ENCODE measurements around the gene PPFIBP1. TPM values are rescaled to one million over a fixed set of nuclear protein-coding genes. Genes with fewer than 3 reads are reported as not detected.

Gene PPFIBP1
- total and polyA plus RNA-seq, 2 of the 4 experiments (the other 2 are of a cell fraction), result 30.4 to 72.2 TPM

GRCh38 chr12:27491226-27491625 lies 32.8 kb upstream of the PPFIBP1 start:
- ChIA-PET CTCF (interaction anchor here (0.7 kb wide), 1 partner anchor 78 kb away, joined by 4 read pairs; no protein-coding TSS in a partner anchor), POLR2A (ENCODE audit: unreplicated experiment) (no interaction called here)

More at GRCh38 chr12:27491226-27491625, 32.8 kb upstream of the PPFIBP1 start:
- H4K91ac ChIP-seq (ENCODE audit: insufficient read depth, low read depth, low read length), result no peak overlapping the region
- no peak overlapping the region for H4K8ac ChIP-seq (ENCODE audit: low read depth in 2 of 2, low read length in 2 of 2)
- no peak overlapping the region for H4K5ac ChIP-seq (ENCODE audit: low read depth, low read length)
- H3K27me3 ChIP-seq (ENCODE audit: control insufficient read depth, insufficient read depth, low read length), result no peaks in the 10 kb centered on the region
- no peaks in the 10 kb centered on the region for H3K9me3 ChIP-seq (ENCODE audit: control insufficient read depth, insufficient read depth, low read length)
- no peak overlapping the region for H3K27ac ChIP-seq (ENCODE audit: insufficient read depth, low read length)
- WGBS, 2 experiments (ENCODE audit: extremely low coverage in 2 of 2, insufficient read length in 1 of 2), result no CpG with 5 or more reads among the region's 2 CpGs
- TF ChIP-seq RFX5 (IDR thresholded peaks at IDR 0.05; ENCODE audit: low read depth, low read length) (no peak), CHD1 (IDR thresholded peaks at IDR 0.05; ENCODE audit: low read depth, low read length) (no peak), CTCF (conservative IDR thresholded peaks at IDR 0.05; ENCODE audit: low read depth, low read length) (no peak), USF2 (IDR thresholded peaks at IDR 0.05; ENCODE audit: low read depth, low read length) (no peak), POLR2A (IDR thresholded peaks at IDR 0.05; ENCODE audit: low read depth, low read length) (no peak), ELK1 (IDR thresholded peaks at IDR 0.05; ENCODE audit: borderline replicate concordance, low read depth, low read length) (no peak), MXI1 (IDR thresholded peaks at IDR 0.05; ENCODE audit: borderline replicate concordance, low read depth, low read length) (no peak), MAFK (IDR thresholded peaks at IDR 0.05; ENCODE audit: low read depth, low read length) (no peak), RAD21 (IDR thresholded peaks at IDR 0.05; ENCODE audit: low read length) (no peak), FOS (IDR thresholded peaks at IDR 0.05; ENCODE audit: low read depth, low read length) (no peak), RCOR1 (IDR thresholded peaks at IDR 0.05; ENCODE audit: insufficient replicate concordance, low read length) (no peak), MAZ (IDR thresholded peaks at IDR 0.05; ENCODE audit: borderline replicate concordance, low read depth, low read length) (no peak), CEBPB (IDR thresholded peaks at IDR 0.05; ENCODE audit: low read depth, low read length) (no peak)
- no peak overlapping the region for H3K9ac ChIP-seq (ENCODE audit: low read depth, low read length)
- no peak overlapping the region for H2BK20ac ChIP-seq (ENCODE audit: low read depth, low read length)
- H3K23ac ChIP-seq (ENCODE audit: low read depth, low read length), result no peak overlapping the region
- dilution Hi-C loops (cut with HindIII; ENCODE audit: low sequenced_read_pairs, unreplicated experiment), result no loop called here
- no peak overlapping the region for H3K14ac ChIP-seq (replicated peaks; ENCODE audit: low read depth, low read length)
- H2AK5ac ChIP-seq (ENCODE audit: low read depth, low read length), result no peak overlapping the region
- no peaks in the 10 kb centered on the region for H3K79me1 ChIP-seq (ENCODE audit: low read depth in 1 of 2, low read length in 2 of 2)
- no peaks in the 10 kb centered on the region for H4K20me1 ChIP-seq (ENCODE audit: insufficient read depth, low read length)
- DNase-seq, result no peak
- no peaks in the 10 kb centered on the region for H3K9me1 ChIP-seq (ENCODE audit: insufficient read depth, low read length)
- H2AFZ ChIP-seq (replicated peaks; ENCODE audit: low read length, poor library complexity), result no peak overlapping the region
- no peak for ATAC-seq (ENCODE audit: low read depth)
- H2AK9ac ChIP-seq (replicated peaks; ENCODE audit: low read depth, low read length, poor library complexity), result no peak overlapping the region
- no peak overlapping the region for H2BK5ac ChIP-seq (ENCODE audit: low read depth, low read length, poor library complexity, severe bottlenecking)
- H3K36me3 ChIP-seq (ENCODE audit: control insufficient read depth, insufficient read depth, low read length), result no peaks in the 10 kb centered on the region
- H2BK15ac ChIP-seq (ENCODE audit: low read depth, low read length), result no peak overlapping the region
- no peak overlapping the region for H3K18ac ChIP-seq (ENCODE audit: low read depth, low read length)
- intact Hi-C loops (cut with micrococcal nuclease), result no loop called here
- no peak overlapping the region for H2BK120ac ChIP-seq (ENCODE audit: low read depth, low read length)
- no peak overlapping the region for H3K56ac ChIP-seq (ENCODE audit: extremely low read depth, insufficient read depth, low read length)
- no peak overlapping the region for H3K4me2 ChIP-seq (ENCODE audit: low read depth, low read length)
- no peaks in the 10 kb centered on the region for H3K4me1 ChIP-seq (ENCODE audit: control insufficient read depth, insufficient read depth, low read length)
- in situ Hi-C loops (cut with MboI; ENCODE audit: low sequenced_read_pairs), result no loop called here
- BruUV-seq (replicated peaks), result no TSS peak
- no peak overlapping the region for H3K4ac ChIP-seq (ENCODE audit: low read depth, low read length)
- no peak overlapping the region for H3K4me3 ChIP-seq (ENCODE audit: insufficient read depth, low read depth, low read length)

Data from IMR-90 (cell line).